HG03135 (cell line): ENCODE data around the gene DNASE1L1.

ENCODE experiments used
- ATAC-seq: cut with Tn5 transposase; IDR thresholded peaks from one replicate; pipeline ENCODE4 v1.9.1; 2021; ENCODE audit warnings: mild to moderate bottlenecking, moderate library complexity; ENCODE audit not compliant: unreplicated experiment

Gene DNASE1L1, protein sequence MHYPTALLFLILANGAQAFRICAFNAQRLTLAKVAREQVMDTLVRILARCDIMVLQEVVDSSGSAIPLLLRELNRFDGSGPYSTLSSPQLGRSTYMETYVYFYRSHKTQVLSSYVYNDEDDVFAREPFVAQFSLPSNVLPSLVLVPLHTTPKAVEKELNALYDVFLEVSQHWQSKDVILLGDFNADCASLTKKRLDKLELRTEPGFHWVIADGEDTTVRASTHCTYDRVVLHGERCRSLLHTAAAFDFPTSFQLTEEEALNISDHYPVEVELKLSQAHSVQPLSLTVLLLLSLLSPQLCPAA

DNA sequence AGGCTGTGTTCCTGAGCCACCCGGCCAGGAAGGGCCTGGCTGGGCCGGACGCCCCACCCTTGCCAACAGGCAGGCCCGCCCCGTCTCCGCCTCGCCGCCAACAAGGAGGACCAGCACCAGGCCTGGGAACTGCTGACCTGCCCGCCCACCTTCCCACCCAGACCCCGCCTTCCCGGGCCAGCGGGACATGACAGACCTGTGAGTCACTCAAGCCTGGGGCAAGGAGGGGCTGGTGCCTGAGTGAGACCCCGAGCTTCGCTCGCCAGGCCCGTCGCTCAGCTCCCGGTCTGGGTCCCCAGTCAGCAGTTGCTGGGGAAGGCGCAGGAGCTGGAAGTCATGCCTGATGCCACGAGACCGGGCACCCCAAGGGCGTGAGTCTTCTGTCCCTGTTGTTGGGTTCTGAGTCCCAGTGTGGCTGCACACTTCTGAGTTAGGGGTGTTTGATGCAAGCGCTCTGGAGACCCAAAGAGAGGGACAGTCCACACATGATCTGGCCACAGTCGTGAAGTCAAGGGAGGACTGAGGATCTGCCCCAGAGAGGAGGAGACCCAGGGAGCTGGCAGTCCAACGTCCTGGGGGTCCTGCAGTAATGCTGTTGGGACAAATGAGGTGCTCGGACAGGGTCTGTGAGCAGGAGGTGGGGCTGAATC, at the start of gene DNASE1L1:
Gene DNASE1L1, minus strand, starts transcription at position 33 of the 650 bp plus-strand sequence. CDS start 3,686 bp downstream, outside the sequence.
- ATAC-seq = no peak

DNA sequence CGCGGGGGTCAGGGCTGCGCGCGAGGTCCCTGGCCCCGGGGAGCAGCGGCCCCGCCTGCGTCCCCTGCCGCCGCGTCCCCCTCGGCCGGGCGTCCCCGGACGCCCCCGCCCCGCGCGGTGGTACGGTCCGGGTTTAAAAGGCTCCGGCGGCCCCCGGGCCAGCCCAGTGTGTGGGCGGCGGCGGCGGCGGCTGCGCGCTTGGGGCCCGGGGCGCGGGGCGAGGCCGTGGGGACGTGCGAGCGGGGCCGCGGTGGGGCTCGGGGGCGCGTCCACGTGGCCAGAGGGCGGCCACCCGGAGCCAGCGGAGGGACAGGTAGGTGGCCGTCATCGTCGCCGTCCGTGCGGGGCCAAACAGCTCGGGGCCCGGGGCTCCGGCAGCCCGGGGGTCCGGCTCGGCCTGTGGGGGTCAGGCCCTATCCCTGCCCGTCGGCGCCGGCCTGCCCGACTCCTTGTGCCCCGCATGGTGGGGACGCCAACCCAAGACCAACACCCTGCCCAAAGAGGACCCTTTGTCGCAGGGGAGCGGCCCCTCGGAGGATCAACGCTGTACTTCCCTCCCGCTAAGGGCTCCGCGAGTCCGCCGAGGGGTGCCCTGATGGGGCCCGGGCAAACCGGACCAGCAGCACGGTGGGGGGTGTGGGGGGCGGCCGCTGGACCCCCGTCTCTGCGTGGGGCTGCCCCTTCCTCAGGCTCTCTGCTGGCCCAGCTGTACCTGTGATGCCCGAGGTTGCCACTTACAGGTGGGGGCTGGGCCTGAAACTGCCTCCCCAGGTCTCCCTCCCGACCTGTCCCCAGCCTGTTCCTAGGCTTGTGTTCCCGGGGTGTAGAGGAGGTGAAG, 49.3 kb upstream of the DNASE1L1 start, which contains the start of gene PLXNA3:
Gene PLXNA3, plus strand, starts transcription at position 166 of the 838 bp plus-strand sequence. CDS start 1,903 bp downstream, outside the sequence.
- peak; percentile 53 for ATAC-seq

DNA sequence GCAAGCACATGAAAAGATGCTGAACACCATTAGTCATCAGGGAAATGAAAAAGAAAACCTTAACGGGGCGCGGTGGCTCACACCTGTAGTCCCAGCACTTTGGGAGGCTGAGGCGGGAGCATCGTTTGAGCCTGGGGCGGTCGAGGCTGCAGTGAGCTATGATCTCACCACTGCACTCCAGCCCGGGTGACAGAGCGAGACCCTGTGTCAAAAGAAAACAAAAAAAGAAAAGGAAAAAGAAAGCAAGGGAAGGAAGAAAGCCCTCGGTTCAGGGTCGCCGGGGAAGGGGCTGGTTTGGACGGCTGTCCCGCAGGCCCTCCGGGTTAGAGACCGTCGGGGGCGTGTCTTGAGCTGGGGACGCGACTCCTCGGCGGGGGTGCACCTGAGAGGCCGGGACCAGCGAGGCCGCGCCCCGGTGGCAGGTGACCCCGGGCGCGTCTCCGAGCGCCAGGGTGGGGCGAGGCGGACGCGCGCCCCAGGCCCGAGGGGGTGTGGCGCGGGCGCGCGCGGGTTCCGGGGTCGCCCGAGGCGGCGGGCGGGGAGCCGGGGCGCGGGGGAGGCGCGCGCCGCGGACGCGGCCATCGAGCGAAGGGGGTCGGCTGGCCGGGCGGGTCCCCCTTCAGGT, 48.5 kb upstream of the DNASE1L1 start:
- peak; percentile 50 for ATAC-seq

DNA sequence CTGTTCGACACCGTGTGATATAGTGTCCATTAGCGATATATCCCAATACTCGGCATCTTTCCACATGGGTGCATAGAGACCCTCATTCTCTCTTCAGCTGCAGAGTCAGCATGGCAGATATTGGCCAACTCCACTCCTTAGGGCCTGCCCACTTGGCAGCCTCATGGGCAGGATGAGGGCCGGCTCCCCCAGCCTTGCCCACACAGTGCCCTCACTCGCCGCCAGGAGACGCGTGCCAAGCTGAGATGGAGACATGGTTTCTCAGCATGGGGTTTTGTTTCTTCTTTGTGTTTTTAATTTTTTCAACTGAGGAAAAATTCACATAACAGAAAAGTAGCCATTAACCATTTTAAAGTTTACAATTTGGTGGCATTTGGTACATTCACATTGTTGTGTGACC, 43.8 kb upstream of the DNASE1L1 start:
- ATAC-seq = no peak

DNA sequence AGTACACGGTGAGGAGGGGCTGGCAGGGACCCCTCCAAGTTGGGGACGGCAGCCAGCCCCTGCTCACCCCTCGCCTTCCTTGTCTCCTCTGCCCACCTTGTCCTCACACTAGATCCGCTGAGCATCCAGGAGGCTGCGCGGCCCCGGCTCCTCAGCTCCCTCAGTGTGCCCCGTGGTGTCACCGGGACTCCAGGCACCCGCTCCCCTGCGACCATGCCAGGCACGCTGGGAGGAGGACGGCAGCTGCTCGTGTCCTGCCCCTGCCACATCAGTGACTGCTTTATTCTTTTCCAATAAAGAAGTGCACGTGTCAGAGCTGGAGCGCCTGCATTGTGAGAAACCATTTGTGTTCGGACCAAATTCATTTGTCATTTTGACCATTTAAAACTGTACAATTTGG, 41.3 kb upstream of the DNASE1L1 start:
- no peak for ATAC-seq

DNA sequence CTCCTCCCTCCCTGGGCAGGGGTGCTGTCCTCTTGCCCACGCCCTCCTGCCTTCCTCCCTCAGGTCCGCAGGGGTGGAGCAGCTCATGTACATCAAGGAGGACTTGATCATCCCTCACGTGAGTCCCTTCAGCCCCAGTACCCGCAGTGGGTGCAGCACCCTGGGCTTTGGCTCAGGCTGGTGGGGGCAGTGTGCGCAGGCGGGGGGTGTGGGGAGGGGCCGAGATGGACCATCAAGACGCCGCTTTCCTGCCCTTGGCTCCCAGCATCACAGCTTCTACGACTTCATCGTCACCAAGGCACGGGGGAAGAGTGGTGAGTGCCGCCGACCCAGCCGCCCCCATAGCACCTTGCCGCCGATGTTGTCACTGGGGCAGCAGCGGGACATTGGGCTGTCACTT, 40.6 kb upstream of the DNASE1L1 start:
- no peak for ATAC-seq

DNA sequence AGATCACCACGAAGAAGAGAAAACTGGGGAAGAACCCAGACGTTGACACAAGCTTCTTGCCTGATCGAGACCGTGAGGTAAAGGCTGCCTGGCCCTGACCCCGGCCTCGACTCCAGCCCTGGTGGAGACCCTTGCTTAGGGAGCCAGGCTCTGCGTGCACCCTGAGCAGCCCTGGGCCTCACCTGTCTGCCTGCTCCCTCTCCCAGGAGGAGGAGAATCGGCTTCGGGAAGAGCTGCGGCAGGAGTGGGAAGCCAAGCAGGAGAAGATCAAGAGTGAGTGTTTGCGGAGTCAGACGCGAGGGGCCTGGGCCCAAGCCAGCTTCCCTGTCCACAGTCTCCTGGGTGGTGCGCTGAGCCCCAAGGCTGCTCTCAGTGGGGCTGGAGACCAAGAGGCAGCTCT, 39.4 kb upstream of the DNASE1L1 start:
- no peak for ATAC-seq

DNA sequence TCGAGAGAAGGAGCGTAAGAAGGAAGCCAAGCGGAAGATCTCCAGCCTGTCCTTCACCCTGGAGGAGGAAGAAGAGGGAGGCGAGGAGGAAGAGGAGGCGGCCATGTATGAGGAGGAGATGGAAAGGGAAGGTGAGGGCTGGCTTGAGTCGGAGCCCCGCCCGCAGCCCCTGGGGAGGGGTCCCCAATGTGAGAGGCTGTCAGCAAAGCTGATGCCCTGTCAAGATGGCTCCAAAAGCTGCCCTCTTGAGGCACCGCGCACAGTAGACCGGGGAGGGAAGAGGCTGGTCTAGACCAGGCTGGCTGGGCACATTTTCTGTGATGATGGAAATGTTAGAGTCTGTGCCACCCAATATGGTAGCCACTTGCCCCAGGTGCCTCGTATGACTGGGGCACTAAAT, 37.4 kb upstream of the DNASE1L1 start:
- no peak for ATAC-seq

DNA sequence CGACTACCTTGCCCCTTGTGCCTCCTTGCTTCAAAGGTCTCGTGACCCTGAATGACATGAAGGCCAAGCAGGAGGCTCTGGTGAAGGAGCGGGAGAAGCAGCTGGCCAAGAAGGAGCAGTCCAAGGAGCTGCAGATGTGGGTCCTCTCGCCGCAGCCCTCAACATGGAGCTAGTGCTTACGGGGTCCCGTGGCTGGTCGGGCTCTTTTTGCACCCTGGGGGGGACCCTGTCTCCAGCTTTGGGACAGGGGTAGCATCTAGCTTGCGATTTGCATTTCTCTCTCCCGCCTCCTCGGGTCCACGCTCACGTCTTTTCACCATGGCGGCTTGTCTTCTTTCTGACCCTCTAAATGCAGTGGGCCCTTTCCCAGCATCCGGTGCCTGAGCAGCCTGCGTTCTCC, 36.7 kb upstream of the DNASE1L1 start:
- no peak for ATAC-seq

DNA sequence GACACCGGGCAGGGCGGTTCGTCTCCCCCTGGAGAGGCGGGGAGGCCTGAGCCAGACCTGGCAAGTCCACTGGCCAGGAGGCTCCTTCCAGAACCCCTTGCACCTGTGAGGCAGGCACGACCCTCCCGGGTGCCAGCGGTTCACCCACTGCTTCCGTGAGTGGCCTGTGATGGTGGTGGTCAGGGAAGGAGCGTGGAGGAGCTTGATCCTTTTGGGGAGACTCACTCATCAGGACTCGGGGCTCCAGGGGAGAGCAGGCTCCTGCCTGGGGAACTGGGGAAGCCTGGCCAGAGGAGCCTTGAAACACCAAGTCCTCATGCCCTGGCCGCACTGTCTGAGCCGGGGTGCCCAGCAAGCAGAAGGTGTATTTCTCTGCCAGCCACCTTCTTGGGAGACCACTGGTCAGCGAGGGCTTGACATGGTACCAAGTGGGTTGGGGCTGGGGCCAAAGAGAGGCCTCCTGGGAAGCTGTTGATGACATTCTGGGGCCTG, 35.7 kb upstream of the DNASE1L1 start:
- no peak for ATAC-seq

DNA sequence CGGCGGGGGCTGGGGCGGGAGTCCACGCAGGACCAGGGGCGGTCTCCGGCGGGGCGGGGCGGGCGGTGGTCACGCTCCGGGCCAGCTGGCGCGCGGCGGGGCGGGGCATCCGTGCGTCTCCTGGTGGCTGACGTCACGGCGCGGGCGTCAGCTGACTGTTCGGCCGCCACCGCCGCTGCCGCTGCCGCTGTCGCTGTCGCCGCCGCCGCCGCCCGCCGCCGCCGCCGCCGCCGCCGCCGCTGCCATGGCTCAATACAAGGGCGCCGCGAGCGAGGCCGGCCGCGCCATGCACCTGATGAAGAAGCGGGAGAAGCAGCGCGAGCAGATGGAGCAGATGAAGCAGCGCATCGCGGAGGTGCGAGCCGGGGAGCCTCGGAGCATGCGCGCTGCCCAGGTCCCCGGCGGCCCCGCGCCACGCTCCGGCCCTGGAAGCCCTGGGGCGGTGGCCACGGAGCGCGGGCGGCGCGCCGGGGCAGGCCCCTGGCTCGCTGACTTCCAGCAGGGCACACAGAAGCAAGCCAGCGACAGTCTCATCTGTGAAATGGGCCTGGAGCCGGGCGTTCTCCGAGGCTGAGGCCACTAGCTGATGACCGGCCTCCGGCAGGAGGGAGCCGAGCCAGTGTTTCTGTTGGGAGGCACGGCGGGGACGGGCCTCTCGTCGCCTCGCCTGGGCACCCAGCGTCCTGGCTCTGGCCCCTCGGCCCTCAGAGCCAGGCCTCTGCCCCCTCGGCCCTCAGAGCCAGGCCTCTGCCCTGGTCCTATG, 35.1 kb upstream of the DNASE1L1 start, which contains the start of gene FAM50A:
Gene FAM50A, plus strand, starts transcription at position 150 of the 763 bp plus-strand sequence. Its CDS starts 95 bp downstream, at position 245.
- ATAC-seq = peak; percentile 57

DNA sequence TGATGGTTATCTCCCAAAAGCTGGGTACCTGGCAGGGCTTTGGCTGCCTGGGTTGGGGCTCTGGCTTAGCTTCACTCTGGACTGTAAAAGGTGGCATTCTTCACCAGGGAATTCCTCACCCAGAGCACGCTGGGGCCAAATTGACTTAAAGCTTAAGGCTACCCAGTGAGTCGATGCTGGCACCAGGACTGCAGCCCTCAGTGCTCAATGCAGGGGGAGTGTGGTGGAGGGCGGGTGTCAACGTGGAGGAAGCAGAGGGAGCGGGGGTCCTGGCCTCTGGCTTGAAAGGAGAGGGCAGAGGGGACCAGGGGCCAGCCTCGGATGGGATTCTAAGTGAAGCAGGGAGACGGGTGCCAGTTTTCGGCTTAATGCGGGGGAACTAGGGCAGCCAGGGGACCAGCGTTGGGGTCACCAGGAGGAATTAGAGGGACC, 34.4 kb upstream of the DNASE1L1 start:
- ATAC-seq = no peak

DNA sequence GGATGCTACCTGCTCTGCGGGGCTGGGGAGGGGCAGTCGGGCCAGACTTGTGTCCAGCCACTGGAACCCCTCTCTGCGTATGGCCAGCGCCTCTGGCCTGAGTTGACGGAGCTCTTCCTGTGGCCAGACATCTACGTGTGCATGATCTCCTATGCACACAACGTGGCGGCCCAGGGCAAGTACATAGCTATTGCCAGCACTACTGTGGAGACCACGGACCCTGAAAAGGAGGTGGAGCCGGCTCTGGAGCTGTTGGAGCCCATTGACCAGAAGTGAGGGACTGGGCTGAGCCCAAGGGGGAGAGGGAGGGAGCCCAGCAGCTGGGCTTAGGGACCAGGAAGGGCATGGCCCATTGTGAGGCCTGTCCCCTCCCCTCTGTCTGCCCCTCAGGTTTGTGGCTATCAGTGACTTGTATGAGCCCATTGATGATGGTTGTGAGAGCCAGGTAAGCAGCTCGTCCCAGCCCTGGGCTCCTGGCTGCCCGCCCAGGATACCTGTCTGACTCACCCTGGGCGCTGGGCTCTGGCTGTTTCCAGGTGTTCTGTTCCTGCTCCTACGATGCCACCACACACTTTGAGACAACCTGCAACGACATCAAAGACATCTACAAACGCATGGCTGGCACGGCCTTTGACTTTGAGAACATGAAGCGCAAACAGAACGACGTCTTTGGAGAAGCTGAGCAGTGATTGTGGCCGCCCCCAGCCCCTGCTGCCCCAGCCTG, 33.1 kb upstream of the DNASE1L1 start:
- no peak for ATAC-seq

DNA sequence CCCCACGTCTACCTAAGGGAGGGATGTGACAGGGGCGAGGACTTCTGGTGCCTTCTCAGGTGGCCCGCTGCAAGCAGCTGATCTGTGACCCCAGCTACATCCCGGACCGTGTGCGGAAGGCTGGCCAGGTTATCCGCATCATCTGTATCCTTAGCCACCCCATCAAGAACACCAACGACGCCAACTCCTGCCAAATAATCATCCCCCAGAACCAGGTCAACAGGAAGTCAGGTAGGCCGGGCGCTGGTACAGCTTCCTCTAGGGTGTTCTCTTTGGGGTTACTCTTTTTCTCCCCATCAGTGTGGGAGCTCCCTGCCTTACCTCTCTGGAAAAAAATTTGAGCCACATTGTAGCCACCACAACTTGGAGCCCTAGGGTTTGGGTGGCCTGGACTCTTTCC, 32.5 kb upstream of the DNASE1L1 start:
- ATAC-seq = no peak

DNA sequence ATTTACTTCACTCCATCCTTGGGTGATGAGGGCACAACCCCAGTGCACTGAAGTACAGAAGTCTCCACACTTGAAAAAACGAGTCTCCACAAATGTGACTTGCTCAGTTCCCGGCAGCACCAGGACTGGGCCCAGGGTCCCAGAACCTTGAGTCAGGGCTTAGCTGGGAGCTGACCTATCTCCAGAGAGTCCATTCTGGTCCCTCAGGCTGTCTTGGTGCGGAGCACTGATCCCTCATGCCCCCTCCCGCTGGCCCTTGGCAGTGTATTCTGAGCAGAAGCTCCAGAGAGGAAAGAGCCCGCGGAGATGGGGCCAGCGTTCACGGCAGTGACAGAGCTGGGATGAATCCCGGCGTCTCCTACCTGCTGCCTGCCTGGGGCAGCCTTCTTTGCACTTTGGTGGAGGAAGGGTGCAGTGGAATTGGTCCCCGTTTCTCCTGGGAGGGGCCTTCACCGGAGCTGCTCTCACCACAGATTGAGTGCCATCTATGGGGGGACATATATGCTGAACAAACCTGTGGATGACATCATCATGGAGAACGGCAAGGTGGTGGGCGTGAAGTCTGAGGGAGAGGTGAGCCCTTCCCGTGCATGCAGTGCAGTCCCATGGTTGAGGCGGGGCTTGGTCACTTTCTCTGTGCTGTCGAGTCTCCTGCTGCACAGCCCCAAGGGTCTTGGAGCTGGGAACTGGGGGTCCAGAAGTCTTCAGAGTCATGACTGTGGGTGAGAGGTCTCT, 31.7 kb upstream of the DNASE1L1 start:
- no peak for ATAC-seq

DNA sequence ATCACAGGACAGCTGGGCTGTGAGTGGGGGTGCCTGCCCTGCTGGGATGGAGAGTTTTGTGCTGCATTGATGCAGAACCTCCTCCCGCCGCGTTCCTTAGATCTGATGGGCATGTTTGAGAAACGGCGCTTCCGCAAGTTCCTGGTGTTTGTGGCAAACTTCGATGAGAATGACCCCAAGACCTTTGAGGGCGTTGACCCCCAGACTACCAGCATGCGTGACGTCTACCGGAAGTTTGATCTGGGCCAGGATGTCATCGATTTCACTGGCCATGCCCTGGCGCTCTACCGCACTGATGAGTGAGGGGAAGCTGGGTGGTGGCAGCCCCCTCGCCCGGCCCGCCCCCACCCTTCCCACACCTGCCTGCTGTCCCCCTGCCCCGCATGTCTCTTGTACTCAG, 30.8 kb upstream of the DNASE1L1 start:
- no peak for ATAC-seq

DNA sequence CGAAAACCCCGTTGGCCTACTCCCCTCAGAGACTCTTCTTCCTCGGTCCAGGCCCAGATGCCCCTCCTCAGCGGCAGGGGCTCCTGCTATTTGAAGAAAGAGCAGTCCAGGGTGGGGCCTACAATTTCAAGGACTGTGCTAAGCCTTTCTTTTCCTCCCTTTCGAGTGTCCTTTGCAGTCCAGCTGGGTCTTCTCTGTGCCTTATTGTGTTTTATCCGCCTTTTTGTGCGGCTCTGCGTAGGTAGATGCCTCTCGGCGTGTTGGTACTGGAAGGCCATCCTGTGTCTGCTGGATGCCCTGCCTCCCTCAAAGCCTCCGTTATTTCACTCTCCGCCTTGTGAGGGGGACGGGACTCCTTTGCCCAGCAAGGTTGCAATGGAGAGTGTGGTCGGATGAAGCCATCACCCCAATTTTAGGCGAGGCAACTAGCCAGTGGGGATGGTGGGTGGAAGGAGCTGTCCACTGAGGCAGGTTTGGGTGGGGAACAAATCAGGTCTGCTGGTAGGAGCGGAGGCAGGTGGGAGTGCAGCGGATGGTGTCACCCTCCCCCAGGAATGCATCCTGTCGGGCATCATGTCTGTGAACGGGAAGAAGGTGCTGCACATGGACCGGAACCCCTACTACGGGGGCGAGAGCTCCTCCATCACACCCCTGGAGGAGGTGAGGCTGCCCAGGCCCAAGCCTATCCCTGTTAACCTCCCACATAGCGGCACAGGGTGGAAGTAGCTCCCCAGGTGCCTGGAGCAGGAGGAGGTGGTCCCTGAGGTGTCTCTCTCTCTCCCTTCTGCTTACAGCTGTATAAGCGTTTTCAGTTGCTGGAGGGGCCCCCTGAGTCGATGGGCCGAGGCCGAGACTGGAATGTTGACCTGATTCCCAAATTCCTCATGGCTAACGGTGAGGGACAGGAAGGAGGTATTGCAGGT, 29.2 kb upstream of the DNASE1L1 start:
- no peak for ATAC-seq
